H1 (cell line): ENCODE data around the gene IP6K3. TPM values are rescaled to one million over a fixed set of nuclear protein-coding genes. Genes with fewer than 3 reads are reported as not detected.

Experiments used
- CTCF ChIA-PET: fragments of 300-600 bp; sonication (Branson Sonifier 250); formaldehyde crosslinking; loops from one replicate; lab custom pipeline; 2021; ENCODE audit not compliant: partially characterized antibody; lab: Charles Lee
- POLR2A ChIA-PET: fragments of 300-600 bp; sonication (Branson Sonifier 250); formaldehyde crosslinking; loops from one replicate; lab custom pipeline; 2021; ENCODE audit warnings: inconsistent platforms; ENCODE audit not compliant: partially characterized antibody; lab: Charles Lee
- DNase-seq, 2 experiments: peaks; one replicate each; pipeline versions ENCODE4 v3.0.0 to v3.0.0-alpha.2; 2010 to 2022; ENCODE audit warnings: low spot score in 2 of 2, low read depth in 1 of 2, mixed read lengths in 1 of 2
- FAIRE-seq: peaks from 2 replicates; lab custom pipeline; 2011; peaks lifted over from hg19 to GRCh38; lab: Jason Lieb, UNC
- H2AFZ ChIP-seq: 2 replicates; pipeline ENCODE4 v1.8.1; 2012; ENCODE audit warnings: low read length, inconsistent platforms
- H2AK5ac ChIP-seq: 2 replicates; pipeline ENCODE4 v1.6.1; 2013; ENCODE audit warnings: low read depth, low read length
- H2BK120ac ChIP-seq: replicated peaks from 2 replicates; pipeline ENCODE3; 2013; ENCODE audit warnings: low read depth, low read length, inconsistent platforms
- H2BK12ac ChIP-seq: 2 replicates; pipeline ENCODE4 v1.6.1; 2013; ENCODE audit warnings: low read depth, low read length
- H2BK15ac ChIP-seq: 2 replicates; pipeline ENCODE4 v1.6.1; 2013; ENCODE audit warnings: low read length
- H2BK20ac ChIP-seq: 2 replicates; pipeline ENCODE4 v1.6.1; 2013; ENCODE audit warnings: low read length
- H2BK5ac ChIP-seq: 2 replicates; pipeline ENCODE4 v1.6.1; 2013; ENCODE audit warnings: low read depth, low read length
- H3K14ac ChIP-seq: 2 replicates; pipeline ENCODE4 v1.6.1; 2013; ENCODE audit warnings: inconsistent platforms; ENCODE audit not compliant: insufficient read length
- H3K18ac ChIP-seq: 2 replicates; pipeline ENCODE4 v1.6.1; 2013; ENCODE audit warnings: low read length; ENCODE audit errors: extremely low read depth
- H3K23ac ChIP-seq: 2 replicates; pipeline ENCODE4 v1.6.1; 2013; ENCODE audit warnings: inconsistent platforms; ENCODE audit not compliant: insufficient read length
- H3K23me2 ChIP-seq: 2 replicates; pipeline ENCODE4 v1.6.1; 2013; ENCODE audit warnings: low read depth, low read length
- H3K27ac ChIP-seq: 2 replicates; pipeline ENCODE4 v1.6.1; 2011; ENCODE audit warnings: low read depth, low read length, inconsistent platforms
- H3K27me3 ChIP-seq, 4 experiments: replicated peaks in 1 of 4; 1 replicate in 1 of 4; 2 replicates in 3 of 4; pipeline versions ENCODE4 v1.6.1 to v1.8.1; 2011 to 2013; ENCODE audit warnings: low read length in 3 of 4, mild to moderate bottlenecking in 3 of 4, inconsistent platforms in 2 of 4, mixed read lengths in 2 of 4, moderate library complexity in 1 of 4; ENCODE audit not compliant: control insufficient read depth in 3 of 4, insufficient read depth in 3 of 4; ENCODE audit errors: extremely low read depth in 1 of 4
- H3K36me3 ChIP-seq, 4 experiments: 2 replicates each; pipeline versions ENCODE4 v1.6.1 to v1.8.1; 2011 to 2013; ENCODE audit warnings: mild to moderate bottlenecking in 4 of 4, low read length in 3 of 4, moderate library complexity in 2 of 4, control low read depth in 1 of 4, inconsistent platforms in 1 of 4; ENCODE audit not compliant: insufficient read depth in 4 of 4, control insufficient read depth in 2 of 4
- H3K4ac ChIP-seq: replicated peaks from 2 replicates; pipeline ENCODE3; 2013; ENCODE audit warnings: low read length, low read depth, mixed read lengths, inconsistent platforms; ENCODE audit not compliant: insufficient read length
- H3K4me1 ChIP-seq, 4 experiments: replicated peaks in 1 of 4; 1 replicate in 1 of 4; 2 replicates in 3 of 4; pipeline versions ENCODE4 v1.6.1 to v1.8.1; 2011 to 2013; ENCODE audit warnings: low read length in 3 of 4, inconsistent platforms in 2 of 4, mixed read lengths in 1 of 4; ENCODE audit not compliant: insufficient read depth in 4 of 4, control insufficient read depth in 3 of 4
- H3K4me2 ChIP-seq, 2 experiments: 2 replicates each; pipeline versions ENCODE4 v1.6.1 to v1.8.1; 2011 to 2013; ENCODE audit warnings: low read depth in 2 of 2, low read length in 2 of 2, control low read depth in 1 of 2, inconsistent platforms in 1 of 2, mild to moderate bottlenecking in 1 of 2; ENCODE audit not compliant: insufficient read depth in 1 of 2
- H3K4me3 ChIP-seq, 4 experiments: fragments of 200-600, 300-600 bp in 1 of 4; sonication (generic), shearing (Covaris generic), sonication (Bioruptor Twin) in 1 of 4; 2 replicates each; pipeline versions ENCODE4 v1.5.1 to v1.8.1; 2011 to 2016; ENCODE audit warnings: low read length in 4 of 4, low read depth in 3 of 4, control low read depth in 2 of 4, inconsistent platforms in 2 of 4, mild to moderate bottlenecking in 2 of 4, mixed read lengths in 1 of 4, moderate library complexity in 1 of 4; ENCODE audit not compliant: insufficient read depth in 2 of 4; ENCODE audit errors: extremely low read depth in 1 of 4
- H3K56ac ChIP-seq: replicated peaks from 2 replicates; pipeline ENCODE3; 2013; ENCODE audit warnings: low read depth, mild to moderate bottlenecking, mixed read lengths, low read length, inconsistent platforms; ENCODE audit not compliant: insufficient read length
- H3K79me1 ChIP-seq: 2 replicates; pipeline ENCODE4 v1.6.1; 2013; ENCODE audit warnings: low read depth, low read length, control low read depth
- H3K79me2 ChIP-seq, 2 experiments: 2 replicates each; pipeline versions ENCODE4 v1.6.1 to v1.8.1; 2012 to 2013; ENCODE audit warnings: low read length in 2 of 2, mild to moderate bottlenecking in 2 of 2, inconsistent platforms in 1 of 2; ENCODE audit not compliant: insufficient read depth in 2 of 2, control insufficient read depth in 1 of 2
- H3K9ac ChIP-seq, 4 experiments: replicated peaks in 1 of 4; 1 replicate in 1 of 4; 2 replicates in 3 of 4; pipeline versions ENCODE4 v1.6.1 to v1.8.1; 2011 to 2013; ENCODE audit warnings: low read depth in 3 of 4, low read length in 3 of 4, control low read depth in 2 of 4, mild to moderate bottlenecking in 2 of 4, moderate library complexity in 2 of 4, inconsistent platforms in 1 of 4; ENCODE audit errors: extremely low read depth in 1 of 4
- H3K9me3 ChIP-seq, 2 experiments: 2 replicates each; pipeline versions ENCODE4 v1.6.1 to v1.8.1; 2012 to 2013; ENCODE audit warnings: mild to moderate bottlenecking in 2 of 2, moderate library complexity in 2 of 2, control low read depth in 1 of 2, inconsistent platforms in 1 of 2, low read depth in 1 of 2, low read length in 1 of 2, mixed read lengths in 1 of 2; ENCODE audit not compliant: insufficient read depth in 2 of 2
- H4K20me1 ChIP-seq, 2 experiments: replicated peaks in 1 of 2; 2 replicates each; pipeline versions ENCODE3 to v1.8.1; 2011 to 2013; ENCODE audit warnings: inconsistent platforms in 2 of 2, low read length in 2 of 2, mild to moderate bottlenecking in 1 of 2; ENCODE audit not compliant: insufficient read depth in 2 of 2, control insufficient read depth in 1 of 2
- H4K5ac ChIP-seq: 2 replicates; pipeline ENCODE4 v1.6.1; 2013; ENCODE audit warnings: low read length, low read depth, mixed read lengths, inconsistent platforms; ENCODE audit not compliant: insufficient read length
- H4K8ac ChIP-seq: 2 replicates; pipeline ENCODE4 v1.8.0; 2013; ENCODE audit warnings: mild to moderate bottlenecking, moderate library complexity, low read length, inconsistent platforms; ENCODE audit not compliant: insufficient read depth; ENCODE audit errors: extremely low read depth
- H4K91ac ChIP-seq: replicated peaks from 2 replicates; pipeline ENCODE3; 2013; ENCODE audit warnings: low read length, mixed read lengths, inconsistent platforms; ENCODE audit not compliant: insufficient read length
- ATF2 ChIP-seq: IDR thresholded peaks from 2 replicates; pipeline ENCODE4 v1.6.1; 2012; ENCODE audit warnings: low read length, inconsistent platforms
- CBX8 ChIP-seq: fragments of 300-800, 300-1000 bp; sonication (generic); IDR thresholded peaks from 2 replicates; pipeline ENCODE4 v1.7.1; 2016; ENCODE audit warnings: low read depth, low read length, borderline replicate concordance
- CHD1 ChIP-seq: IDR thresholded peaks from 2 replicates; pipeline ENCODE4 v1.6.1; 2012; ENCODE audit warnings: low read depth, low read length, improper control_type of control experiment
- CTBP2 ChIP-seq: IDR thresholded peaks from 2 replicates; pipeline ENCODE4 v1.7.0; 2011; ENCODE audit warnings: borderline replicate concordance, mild to moderate bottlenecking, moderate library complexity, mixed read lengths, low read length; ENCODE audit not compliant: insufficient read depth, insufficient read length
- EP300 ChIP-seq, 2 experiments: IDR thresholded peaks; 1 replicate in 1 of 2; 2 replicates in 1 of 2; pipeline ENCODE4 v1.6.1; 2011 to 2012; ENCODE audit warnings: low read depth in 2 of 2, low read length in 2 of 2, mild to moderate bottlenecking in 2 of 2, borderline replicate concordance in 1 of 2, inconsistent platforms in 1 of 2, moderate library complexity in 1 of 2
- GABPA ChIP-seq: IDR thresholded peaks from 2 replicates; pipeline ENCODE4 v1.6.1; 2011; ENCODE audit warnings: mild to moderate bottlenecking, low read length, moderate library complexity, borderline replicate concordance; ENCODE audit not compliant: insufficient read depth
- HDAC6 ChIP-seq: IDR thresholded peaks from one replicate; pipeline ENCODE4 v1.7.1; 2012; ENCODE audit warnings: low read depth, mild to moderate bottlenecking, inconsistent platforms, low read length, moderate library complexity
- JUND ChIP-seq: IDR thresholded peaks from 2 replicates; pipeline ENCODE4 v1.6.1; 2011; ENCODE audit warnings: mild to moderate bottlenecking, improper control_type of control experiment, low read length
- POU5F1 ChIP-seq: IDR thresholded peaks from 2 replicates; pipeline ENCODE4 v1.6.1; 2011; ENCODE audit warnings: low read depth, mild to moderate bottlenecking, low read length, moderate library complexity
- SAP30 ChIP-seq: fragments of 300-600 bp; sonication (generic); IDR thresholded peaks from 2 replicates; pipeline ENCODE4 v1.7.1; 2012; ENCODE audit warnings: low read length, moderate library complexity, mild to moderate bottlenecking, inconsistent platforms; ENCODE audit not compliant: insufficient read depth, insufficient replicate concordance
- SIX5 ChIP-seq: IDR thresholded peaks from 2 replicates; pipeline ENCODE4 v1.6.1; 2011; ENCODE audit warnings: mild to moderate bottlenecking, low read depth, low read length
- TAF1 ChIP-seq: IDR thresholded peaks from 2 replicates; pipeline ENCODE4 v1.6.1; 2011; ENCODE audit warnings: mild to moderate bottlenecking, low read depth, low read length
- WGBS, 2 experiments: shearing (Covaris generic) in 1 of 2; methylation state at CpG; one replicate each; pipeline versions ENCODE4 v1.1.6 to v1.1.7; 2013 to 2015; ENCODE audit warnings: low lambda C conversion rate in 2 of 2, mixed read lengths in 2 of 2, inconsistent platforms in 1 of 2, low coverage in 1 of 2, missing lambda C conversion rate in 1 of 2; ENCODE audit not compliant: insufficient replicate concordance in 2 of 2, insufficient coverage in 1 of 2, insufficient read length in 1 of 2; ENCODE audit errors: extremely low coverage in 1 of 2, missing lambda C conversion rate in 1 of 2; 5-methylcytosine and 5-hydroxymethylcytosine counted together
- polyA plus RNA-seq, 7 experiments: library from polyadenylated mRNA; depleted of rRNA in 3 of 7; stranded (reverse) in 5 of 7; unstranded in 2 of 7; fragments of >200 nt in 5 of 7; fragments of 200-250 nt in 2 of 7; gene quantifications; 1 replicate in 5 of 7; 2 replicates in 1 of 7; 4 replicates in 1 of 7; pipeline versions ENCODE4 v1.2.1 to v1.2.3, GENCODE V29; 2011 to 2013; ENCODE audit warnings: missing spikeins in 2 of 7, mixed read lengths in 2 of 7
- total RNA-seq: library from RNA; stranded (reverse); fragmentation: NEBNext Ultra II Directional; extraction: Animal tissue kit (Norgen Biotek cat#: 25700); gene quantifications from 2 replicates; pipeline ENCODE4 v1.2.1, GENCODE V29; 2021

The IP6K3 gene
- total and polyA plus RNA-seq, 2 of the 8 experiments (the other 6 are each of a cell fraction or from before 2014, with no cell fraction given), result 0.22 to 0.73 TPM

- ChIA-PET CTCF (interaction anchor here (1.5 to 2.8 kb wide), 3 partner anchors 9 to 148 kb away, joined by 4 to 15 read pairs (median 5); no protein-coding TSS in a partner anchor), POLR2A (interaction anchor here (0.6 kb wide), 1 partner anchor 9 kb away, joined by 4 read pairs; no protein-coding TSS in a partner anchor)
- no peak overlapping the region for H2AK5ac ChIP-seq
- FAIRE-seq (no peak), DNase-seq (no peak)
- H4K8ac ChIP-seq, result no peak overlapping the region; the same call in 1 of the 2 replicates
- H2AFZ ChIP-seq, result no peak overlapping the region
- H4K20me1 ChIP-seq, result no peaks in the 10 kb centered on the region
- no peak overlapping the region for H2BK12ac ChIP-seq
- no peak overlapping the region for H2BK20ac ChIP-seq
- no peak overlapping the region for H4K91ac ChIP-seq
- no peak overlapping the region for H3K14ac ChIP-seq
- H3K4me3 ChIP-seq, result no peak overlapping the region
- H2BK15ac ChIP-seq, result no peak overlapping the region
- H3K27me3 ChIP-seq, result no peaks in the 10 kb centered on the region; a peak in 2 of 7 replicates
- H3K56ac ChIP-seq, result no peak overlapping the region
- no peak overlapping the region for H3K27ac ChIP-seq
- H2BK5ac ChIP-seq, result no peak overlapping the region
- no peak overlapping the region for H3K4ac ChIP-seq
- no peak overlapping the region for H4K5ac ChIP-seq
- H3K18ac ChIP-seq, result no peak overlapping the region; the same call in 1 of the 2 replicates
- H3K4me2 ChIP-seq, result no peak overlapping the region
- no peaks in the 10 kb centered on the region for H3K9me3 ChIP-seq
- H3K79me1 ChIP-seq, result no peaks in the 10 kb centered on the region
- H3K9ac ChIP-seq, result no peak overlapping the region
- no peaks in the 10 kb centered on the region for H3K79me2 ChIP-seq
- 85% methylated on average over 18 of the region's 18 CpGs; no CpG with 5 or more reads in 1 of the 2 experiments for WGBS, 2 experiments
- no peaks in the 10 kb centered on the region for H3K36me3 ChIP-seq
- H3K23me2 ChIP-seq, result no peaks in the 10 kb centered on the region
- no peak overlapping the region for H2BK120ac ChIP-seq
- H3K23ac ChIP-seq, result no peak overlapping the region
- no peaks in the 10 kb centered on the region for H3K4me1 ChIP-seq
- TF ChIP-seq POU5F1 (no peak), SAP30 (no peak), JUND (no peak), TAF1 (no peak), ATF2 (no peak), GABPA (no peak), CTBP2 (no peak), SIX5 (no peak), CHD1 (no peak), CBX8 (no peak), EP300 (IDR thresholded peaks at IDR 0.05; ENCODE audit: borderline replicate concordance in 1 of 2, low read depth in 2 of 2, low read length in 2 of 2) (no peak), HDAC6 (no peak)
These were observed 11.5 kb downstream of the IP6K3 start for GRCh38 chr6:33735216-33735615.
